Left kidney (tissue), 8 donors: Measurements from ENCODE around the gene LCN6. TPM values are rescaled to one million over a fixed set of nuclear protein-coding genes. Genes with fewer than 3 reads are reported as not detected.
"Not testable (repeated sequence)": the region's sequence is repeated elsewhere in the genome, so short reads cannot be mapped to it uniquely, and the experiment has no call there.

ENCODE experiments used
- DNase-seq: peaks from one replicate; pipeline ENCODE4 v3.0.0-alpha.2; 2013
- long read RNA-seq, 8 donors: transcript quantifications; one replicate each; lab custom pipeline, GENCODE V29; 2026
- polyA plus RNA-seq: library from polyadenylated mRNA; unstranded; fragments of 120-200 nt; gene quantifications from one replicate; pipeline ENCODE4 v1.2.1, GENCODE V29; 2013; ENCODE audit not compliant: insufficient read length

LCN6 gene
- polyA plus RNA-seq: not detected
- long read RNA-seq, donor 1: 0 reads
- long read RNA-seq, donor 2: 0 reads
- long read RNA-seq, donor 3: 0 reads
- long read RNA-seq, donor 4: 0 reads
- long read RNA-seq, donor 5: 0 reads
- long read RNA-seq, donor 6: 0 reads
- long read RNA-seq, donor 7: 0 reads
- long read RNA-seq, donor 8: 0 reads

GRCh38 chr9:136748201-136748600, at the start of gene LCN6:
Gene LCN6 (minus strand): TSS chr9:136748525. CDS start chr9:136748483, 42 bp downstream.
- DNase-seq: no peak

- DNase-seq: not testable (repeated sequence)
Measured at GRCh38 chr9:136796775-136797347, 48.5 kb upstream of the LCN6 start.

GRCh38 chr9:136796238-136796774, 48.0 kb upstream of the LCN6 start, which contains the start of gene CCDC183:
Gene CCDC183 (plus strand): TSS chr9:136796338. CDS start chr9:136796398, 60 bp downstream.
- DNase-seq: no peak

GRCh38 chr9:136795000-136795348, 46.6 kb upstream of the LCN6 start:
- no peak for DNase-seq

- DNase-seq: no peak
Measured at GRCh38 chr9:136794281-136794999, 46.1 kb upstream of the LCN6 start.

GRCh38 chr9:136793086-136793946, 45.0 kb upstream of the LCN6 start:
- no peak for DNase-seq

- no peak for DNase-seq
Measured at GRCh38 chr9:136792321-136793085, 44.2 kb upstream of the LCN6 start.

GRCh38 chr9:136791516-136792276, 43.4 kb upstream of the LCN6 start:
- no peak for DNase-seq

- DNase-seq: peak; percentile 98
Measured at GRCh38 chr9:136790640-136791515, 42.6 kb upstream of the LCN6 start, which contains the start of gene TMEM141. Gene TMEM141 (plus strand): TSS chr9:136791344. CDS start chr9:136791371, 27 bp downstream.

GRCh38 chr9:136789523-136789937, 41.2 kb upstream of the LCN6 start:
- DNase-seq: no peak

- DNase-seq: not testable (repeated sequence)
Measured at GRCh38 chr9:136788644-136789522, 40.6 kb upstream of the LCN6 start.

- no peak for DNase-seq
Measured at GRCh38 chr9:136787690-136788400, 39.5 kb upstream of the LCN6 start.

GRCh38 chr9:136786983-136787382, 38.7 kb upstream of the LCN6 start:
- DNase-seq: not testable (repeated sequence)

- no peak for DNase-seq
Measured at GRCh38 chr9:136786451-136786850, 38.1 kb upstream of the LCN6 start.

GRCh38 chr9:136785565-136786355, 37.4 kb upstream of the LCN6 start:
- DNase-seq: not testable (repeated sequence)

- no peak for DNase-seq
Measured at GRCh38 chr9:136784997-136785361, 36.7 kb upstream of the LCN6 start.
